Measurements from ENCODE around the gene NEB. TPM values are rescaled to one million over a fixed set of nuclear protein-coding genes. Genes with fewer than 3 reads are reported as not detected.

The NEB gene
- polyA plus RNA-seq, 1 donor from 2014 or later, result 0.38 TPM

- H3K9me2 ChIP-seq (ENCODE audit: insufficient read depth, low read length), result no peaks in the 10 kb centered on the region
- H3K36me3 ChIP-seq (ENCODE audit: insufficient read depth, low read length), result no peaks in the 10 kb centered on the region
- H3F3A ChIP-seq (ENCODE audit: insufficient read depth, low read length, poor library complexity, severe bottlenecking), result no peaks in the 10 kb centered on the region
- H3K27me3 ChIP-seq (ENCODE audit: insufficient read depth, low read depth, low read length), result no peaks in the 10 kb centered on the region
- no peak overlapping the region for H3K27ac ChIP-seq (ENCODE audit: low read length)
- TF ChIP-seq SMC3 (conservative IDR thresholded peaks at IDR 0.05; ENCODE audit: poor library complexity) (no peak), REST (IDR thresholded peaks at IDR 0.05; ENCODE audit: borderline replicate concordance) (no peak), EP300 (conservative IDR thresholded peaks at IDR 0.05; ENCODE audit: poor library complexity, severe bottlenecking) (no peak), POLR2AphosphoS5 (IDR thresholded peaks at IDR 0.05) (no peak), RAD21 (conservative IDR thresholded peaks at IDR 0.05) (no peak), MXI1 (conservative IDR thresholded peaks at IDR 0.05; ENCODE audit: poor library complexity, severe bottlenecking) (no peak), TAF1 (IDR thresholded peaks at IDR 0.05; ENCODE audit: low read depth) (no peak), EZH2 (IDR thresholded peaks at IDR 0.05; ENCODE audit: borderline replicate concordance, insufficient read depth, low read length, poor library complexity, severe bottlenecking) (no peak), CTCF (IDR thresholded peaks at IDR 0.05; ENCODE audit: poor library complexity, severe bottlenecking) (no peak)
- H3K9me3 ChIP-seq (ENCODE audit: low read length), result no peaks in the 10 kb centered on the region
- H3K4me2 ChIP-seq (ENCODE audit: low read length), result no peak overlapping the region
- no peak overlapping the region for H3K4me3 ChIP-seq (ENCODE audit: low read length)
- H3K9ac ChIP-seq (ENCODE audit: low read length), result no peak overlapping the region
- H2AFZ ChIP-seq (ENCODE audit: low read depth, low read length), result no peak overlapping the region
- H3K79me2 ChIP-seq (replicated peaks; ENCODE audit: insufficient read depth, low read length), result no peaks in the 10 kb centered on the region
- no peaks in the 10 kb centered on the region for H4K20me1 ChIP-seq (ENCODE audit: insufficient read depth)
These were observed 110.0 kb downstream of the NEB start for GRCh38 chr2:151624271-151624670.

- Histone ChIP-seq H4K20me1 (ENCODE audit: insufficient read depth) (no peaks in the 10 kb centered on the region), H3K9me2 (ENCODE audit: insufficient read depth, low read length) (no peaks in the 10 kb centered on the region), H3K9me3 (ENCODE audit: low read length) (no peaks in the 10 kb centered on the region), H3K36me3 (ENCODE audit: insufficient read depth, low read length) (no peaks in the 10 kb centered on the region), H3K4me3 (ENCODE audit: low read length) (no peak overlapping the region), H3K9ac (ENCODE audit: low read length) (no peak overlapping the region), H3K79me2 (replicated peaks; ENCODE audit: insufficient read depth, low read length) (no peaks in the 10 kb centered on the region), H2AFZ (ENCODE audit: low read depth, low read length) (no peak overlapping the region), H3K27ac (ENCODE audit: low read length) (no peak overlapping the region), H3K4me2 (ENCODE audit: low read length) (no peak overlapping the region), H3K27me3 (ENCODE audit: insufficient read depth, low read depth, low read length) (no peaks in the 10 kb centered on the region), H3F3A (ENCODE audit: insufficient read depth, low read length, poor library complexity, severe bottlenecking) (no peaks in the 10 kb centered on the region)
- TF ChIP-seq REST (IDR thresholded peaks at IDR 0.05; ENCODE audit: borderline replicate concordance) (no peak), RAD21 (conservative IDR thresholded peaks at IDR 0.05) (no peak), EP300 (conservative IDR thresholded peaks at IDR 0.05; ENCODE audit: poor library complexity, severe bottlenecking) (no peak), POLR2AphosphoS5 (IDR thresholded peaks at IDR 0.05) (no peak), CTCF (IDR thresholded peaks at IDR 0.05; ENCODE audit: poor library complexity, severe bottlenecking) (no peak), TAF1 (IDR thresholded peaks at IDR 0.05; ENCODE audit: low read depth) (no peak), EZH2 (IDR thresholded peaks at IDR 0.05; ENCODE audit: borderline replicate concordance, insufficient read depth, low read length, poor library complexity, severe bottlenecking) (no peak), MXI1 (conservative IDR thresholded peaks at IDR 0.05; ENCODE audit: poor library complexity, severe bottlenecking) (no peak), SMC3 (conservative IDR thresholded peaks at IDR 0.05; ENCODE audit: poor library complexity) (no peak)
These were observed 110.6 kb downstream of the NEB start for GRCh38 chr2:151623631-151624030.
